HepG2 (cell line): ENCODE results near the gene VWA7. TPM values are rescaled to one million over a fixed set of nuclear protein-coding genes. Genes with fewer than 3 reads are reported as not detected.

Source experiments
- CEBPG ChIP-seq: IDR thresholded peaks from 2 replicates; pipeline ENCODE4 v1.6.1; 2016
- DR1 ChIP-seq: sonication (generic); formaldehyde crosslinking; IDR thresholded peaks from 2 replicates; pipeline ENCODE4 v1.8.0; 2021; ENCODE audit warnings: mild to moderate bottlenecking, missing genetic modification reagents, inconsistent platforms
- EED ChIP-seq: sonication (generic); formaldehyde crosslinking; IDR thresholded peaks from 2 replicates; pipeline ENCODE4 v1.5.0; 2020; ENCODE audit warnings: mild to moderate bottlenecking, missing genetic modification reagents
- ELF4 ChIP-seq: sonication (generic); formaldehyde crosslinking; IDR thresholded peaks from 2 replicates; pipeline ENCODE4 v1.5.0; 2020; ENCODE audit warnings: missing genetic modification reagents, mild to moderate bottlenecking, moderate library complexity, borderline replicate concordance
- GABPB1 ChIP-seq: IDR thresholded peaks from 2 replicates; pipeline ENCODE4 v1.6.1; 2016; ENCODE audit warnings: mild to moderate bottlenecking, missing genetic modification reagents, moderate library complexity, missing compliant biosample characterization
- MXI1 ChIP-seq: IDR thresholded peaks from 3 replicates; pipeline ENCODE4 v1.6.1; 2012; ENCODE audit warnings: low read depth, low read length, inconsistent platforms, borderline replicate concordance
- NFKBIZ ChIP-seq: IDR thresholded peaks from 2 replicates; pipeline ENCODE4 v1.6.1; 2018; ENCODE audit warnings: missing genetic modification reagents, missing compliant biosample characterization
- PHF20 ChIP-seq: sonication (generic); formaldehyde crosslinking; IDR thresholded peaks from 2 replicates; pipeline ENCODE4 v1.5.0; 2020; ENCODE audit warnings: mild to moderate bottlenecking, missing genetic modification reagents
- POGZ ChIP-seq: sonication (generic); formaldehyde crosslinking; IDR thresholded peaks from 2 replicates; pipeline ENCODE4 v1.4.0; 2020; ENCODE audit warnings: mild to moderate bottlenecking, missing genetic modification reagents
- PRMT3 ChIP-seq: sonication (generic); formaldehyde crosslinking; IDR thresholded peaks from 2 replicates; pipeline ENCODE4 v1.8.1; 2022; ENCODE audit warnings: low read depth, mild to moderate bottlenecking, moderate library complexity, missing genetic modification reagents, borderline replicate concordance
- SNRNP70 ChIP-seq: fragments of 200-400 bp; formaldehyde crosslinking; IDR thresholded peaks from 2 replicates; pipeline ENCODE4 v1.6.1; 2017; ENCODE audit warnings: mild to moderate bottlenecking, low read depth, low read length, moderate library complexity
- TBX2 ChIP-seq: sonication (generic); formaldehyde crosslinking; IDR thresholded peaks from 2 replicates; pipeline ENCODE4 v1.5.0; 2020; ENCODE audit warnings: missing genetic modification reagents, mild to moderate bottlenecking, borderline replicate concordance
- THAP11 ChIP-seq: IDR thresholded peaks from 2 replicates; pipeline ENCODE4 v1.6.1; 2016; ENCODE audit warnings: missing biosample characterization, missing genetic modification reagents
- ZFP36 ChIP-seq: fragments of 150-350 bp; IDR thresholded peaks from 2 replicates; pipeline ENCODE4 v1.6.1; 2018; ENCODE audit warnings: borderline replicate concordance, low read length, low read depth; ENCODE audit not compliant: partially characterized antibody
- ZNF232 ChIP-seq: sonication (generic); formaldehyde crosslinking; IDR thresholded peaks from 2 replicates; pipeline ENCODE4 v1.4.0; 2020; ENCODE audit warnings: missing genetic modification reagents, borderline replicate concordance
- ZNF335 ChIP-seq: sonication (generic); formaldehyde crosslinking; IDR thresholded peaks from 2 replicates; pipeline ENCODE4 v1.4.0; 2020; ENCODE audit warnings: missing genetic modification reagents
- ZNF343 ChIP-seq: sonication (generic); formaldehyde crosslinking; IDR thresholded peaks from 2 replicates; pipeline ENCODE4 v1.4.0; 2020; ENCODE audit warnings: mild to moderate bottlenecking, missing genetic modification reagents
- ZNF460 ChIP-seq: sonication (generic); formaldehyde crosslinking; IDR thresholded peaks from 2 replicates; pipeline ENCODE4 v1.5.1; 2020; ENCODE audit warnings: missing genetic modification reagents, mild to moderate bottlenecking, borderline replicate concordance
- ZNF558 ChIP-seq: sonication (generic); formaldehyde crosslinking; IDR thresholded peaks from 2 replicates; pipeline ENCODE4 v1.9.0; 2022; ENCODE audit warnings: mild to moderate bottlenecking, missing genetic modification reagents, borderline replicate concordance
- ZNF75D ChIP-seq: sonication (generic); formaldehyde crosslinking; IDR thresholded peaks from 2 replicates; pipeline ENCODE4 v1.8.1; 2023; ENCODE audit warnings: missing genetic modification reagents, mild to moderate bottlenecking, borderline replicate concordance
- ZNF878 ChIP-seq: sonication (generic); formaldehyde crosslinking; IDR thresholded peaks from 2 replicates; pipeline ENCODE4 v1.8.1; 2023; ENCODE audit warnings: mild to moderate bottlenecking, missing genetic modification reagents, moderate library complexity
- ZSCAN21 ChIP-seq: sonication (generic); formaldehyde crosslinking; IDR thresholded peaks from 2 replicates; pipeline ENCODE4 v1.8.0; 2022; ENCODE audit warnings: mild to moderate bottlenecking, missing genetic modification reagents, moderate library complexity, borderline replicate concordance
- polyA plus RNA-seq, 8 experiments: library from polyadenylated mRNA; depleted of rRNA in 3 of 8; stranded (reverse) in 7 of 8; unstranded in 1 of 8; fragments of >200 nt; fragmentation: Illumina TruSeq in 4 of 8; extraction: Trizol in 4 of 8; gene quantifications; 2 replicates each; pipeline versions ENCODE4 v1.2.1 to v1.2.3, GENCODE V29; 2011 to 2016; ENCODE audit warnings: low read depth in 4 of 8, missing spikeins in 1 of 8, mixed read lengths in 1 of 8; ENCODE audit not compliant: insufficient read depth in 1 of 8
- total RNA-seq, 5 experiments: library from RNA; depleted of rRNA; stranded (reverse); fragments of >200 nt; fragmentation: Illumina TruSeq; extraction: Trizol; gene quantifications; 2 replicates each; pipeline ENCODE4 v1.2.3, GENCODE V29; 2016; ENCODE audit warnings: low read depth in 1 of 5
- TF ChIP-seq, protein P1 (sequence below): sonication (generic); formaldehyde crosslinking; IDR thresholded peaks from 2 replicates; pipeline ENCODE4 v1.8.1; 2023; ENCODE audit warnings: mild to moderate bottlenecking, moderate library complexity, missing genetic modification reagents
- TF ChIP-seq, protein P2 (sequence below): sonication (generic); IDR thresholded peaks from 2 replicates; pipeline ENCODE4 v1.6.1; 2016; ENCODE audit warnings: low read depth, borderline replicate concordance
- TF ChIP-seq, protein P3 (sequence below): sonication (generic); formaldehyde crosslinking; IDR thresholded peaks from 2 replicates; pipeline ENCODE4 v1.4.0; 2020; ENCODE audit warnings: missing genetic modification reagents, mild to moderate bottlenecking, borderline replicate concordance
- TF ChIP-seq, protein P4 (sequence below): sonication (generic); formaldehyde crosslinking; IDR thresholded peaks from 2 replicates; pipeline ENCODE4 v1.8.1; 2023; ENCODE audit warnings: mild to moderate bottlenecking, missing genetic modification reagents, borderline replicate concordance
- TF ChIP-seq, protein P5 (sequence below): sonication (generic); formaldehyde crosslinking; IDR thresholded peaks from 2 replicates; pipeline ENCODE4 v1.4.0; 2020; ENCODE audit warnings: missing genetic modification reagents

Gene VWA7
- total and polyA plus RNA-seq, 2 of the 13 experiments (the other 11 are each of a cell fraction or from before 2014, with no cell fraction given), result 0.86 to 3.3 TPM

DNA sequence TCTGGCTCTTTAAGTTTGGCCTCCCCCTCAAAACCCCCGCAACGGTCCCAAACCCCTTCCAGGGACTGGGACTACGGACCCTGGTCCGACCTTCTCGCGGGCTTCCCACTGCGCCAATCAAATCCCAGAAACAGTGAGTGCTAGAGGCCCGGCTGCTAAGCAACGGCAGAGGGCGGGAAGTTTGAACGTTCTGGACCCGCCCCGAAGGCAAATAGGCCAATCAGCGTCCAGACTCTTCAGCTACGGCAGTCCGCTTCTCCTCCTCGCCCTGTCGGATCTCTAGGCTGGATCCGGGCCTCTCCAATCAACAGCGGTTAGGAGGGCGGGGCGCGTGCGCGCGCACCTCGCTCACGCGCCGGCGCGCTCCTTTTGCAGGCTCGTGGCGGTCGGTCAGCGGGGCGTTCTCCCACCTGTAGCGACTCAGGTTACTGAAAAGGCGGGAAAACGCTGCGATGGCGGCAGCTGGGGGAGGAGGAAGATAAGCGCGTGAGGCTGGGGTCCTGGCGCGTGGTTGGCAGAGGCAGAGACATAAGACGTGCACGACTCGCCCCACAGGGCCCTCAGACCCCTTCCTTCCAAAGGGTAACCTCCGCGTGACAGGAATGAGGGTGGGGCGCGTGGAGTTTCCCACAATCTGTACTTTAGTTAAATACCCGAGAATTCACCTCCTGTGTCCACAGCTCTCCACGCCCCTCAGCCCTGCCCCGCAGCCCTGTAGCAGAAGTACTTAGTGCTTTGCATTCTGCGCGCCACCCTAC, 37.3 kb downstream of the VWA7 start, which contains the start of gene MSH5 (continued):
- TF ChIP-seq ZNF878 (peak; percentile 100), ZNF335 (CRISPR knock-in tag) (peak; percentile 91), SNRNP70 (no peak), GABPB1 (CRISPR knock-in tag) (peak; percentile 81), ZNF460 (CRISPR knock-in tag) (peak; percentile 53; the same call in 1 of the 2 replicates), ZNF75D (CRISPR knock-in tag) (peak; percentile 90; the same call in 1 of the 2 replicates), ZNF558 (peak; percentile 67; the same call in 1 of the 2 replicates), ZFP36 (no peak), POGZ (CRISPR knock-in tag) (peak; percentile 67), ZNF343 (CRISPR knock-in tag) (peak; percentile 73; the same call in 1 of the 2 replicates), PRMT3 (CRISPR knock-in tag) (peak; percentile 99), MXI1 (peak; percentile 94), ELF4 (CRISPR knock-in tag) (no peak), PHF20 (CRISPR knock-in tag) (peak; percentile 39; the same call in 1 of the 2 replicates), ZSCAN21 (peak; percentile 94), NFKBIZ (no peak), EED (no peak; the same call in 1 of the 2 replicates), DR1 (CRISPR knock-in tag) (peak; percentile 87), THAP11 (CRISPR knock-in tag) (peak; percentile 76), TBX2 (CRISPR knock-in tag) (peak; percentile 96), ZNF232 (CRISPR knock-in tag) (peak; percentile 93), CEBPG (peak; percentile 18; the same call in 1 of the 2 replicates)
- TF ChIP-seq, protein P1, sequence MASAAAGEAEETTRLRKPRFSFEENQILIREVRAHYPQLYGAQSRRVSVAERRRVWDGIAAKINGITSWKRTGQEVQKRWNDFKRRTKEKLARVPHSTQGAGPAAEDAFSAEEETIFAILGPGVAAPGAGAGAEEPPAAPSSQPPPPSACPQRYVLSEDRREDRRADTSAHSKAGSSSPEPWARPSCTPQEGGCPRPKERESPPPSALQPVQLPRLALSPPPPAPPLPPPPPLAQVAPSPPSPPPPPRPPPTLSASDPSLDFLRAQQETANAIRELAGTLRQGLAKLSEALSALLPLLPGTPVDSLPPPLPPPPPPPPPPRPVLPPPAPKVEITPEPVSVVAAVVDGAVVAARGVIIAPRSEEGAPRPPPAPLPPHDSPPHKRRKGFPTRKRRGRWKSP, result peak; percentile 95
- TF ChIP-seq, protein P2, sequence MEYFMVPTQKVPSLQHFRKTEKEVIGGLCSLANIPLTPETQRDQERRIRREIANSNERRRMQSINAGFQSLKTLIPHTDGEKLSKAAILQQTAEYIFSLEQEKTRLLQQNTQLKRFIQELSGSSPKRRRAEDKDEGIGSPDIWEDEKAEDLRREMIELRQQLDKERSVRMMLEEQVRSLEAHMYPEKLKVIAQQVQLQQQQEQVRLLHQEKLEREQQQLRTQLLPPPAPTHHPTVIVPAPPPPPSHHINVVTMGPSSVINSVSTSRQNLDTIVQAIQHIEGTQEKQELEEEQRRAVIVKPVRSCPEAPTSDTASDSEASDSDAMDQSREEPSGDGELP, result peak; percentile 69; the same call in 1 of the 2 replicates
- TF ChIP-seq, protein P3, sequence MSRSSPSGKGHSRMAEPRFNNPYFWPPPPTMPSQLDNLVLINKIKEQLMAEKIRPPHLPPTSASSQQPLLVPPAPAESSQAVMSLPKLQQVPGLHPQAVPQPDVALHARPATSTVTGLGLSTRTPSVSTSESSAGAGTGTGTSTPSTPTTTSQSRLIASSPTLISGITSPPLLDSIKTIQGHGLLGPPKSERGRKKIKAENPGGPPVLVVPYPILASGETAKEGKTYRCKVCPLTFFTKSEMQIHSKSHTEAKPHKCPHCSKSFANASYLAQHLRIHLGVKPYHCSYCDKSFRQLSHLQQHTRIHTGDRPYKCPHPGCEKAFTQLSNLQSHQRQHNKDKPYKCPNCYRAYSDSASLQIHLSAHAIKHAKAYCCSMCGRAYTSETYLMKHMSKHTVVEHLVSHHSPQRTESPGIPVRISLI (CRISPR knock-in tag), result peak; percentile 53; the same call in 1 of the 2 replicates
- TF ChIP-seq, protein P4, sequence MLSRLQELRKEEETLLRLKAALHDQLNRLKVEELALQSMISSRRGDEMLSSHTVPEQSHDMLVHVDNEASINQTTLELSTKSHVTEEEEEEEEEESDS, result peak; percentile 97
- TF ChIP-seq, protein P5, sequence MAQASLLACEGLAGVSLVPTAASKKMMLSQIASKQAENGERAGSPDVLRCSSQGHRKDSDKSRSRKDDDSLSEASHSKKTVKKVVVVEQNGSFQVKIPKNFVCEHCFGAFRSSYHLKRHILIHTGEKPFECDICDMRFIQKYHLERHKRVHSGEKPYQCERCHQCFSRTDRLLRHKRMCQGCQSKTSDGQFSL, result 0 out of 2 replicates have a peak, but pooled peaks have one; percentile 73
